ENCODE data around the gene CMIP. TPM values are rescaled to one million over a fixed set of nuclear protein-coding genes. Genes with fewer than 3 reads are reported as not detected.
"Not testable (repeated sequence)": the region's sequence is repeated elsewhere in the genome, so short reads cannot be mapped to it uniquely, and the experiment has no call there.

The CMIP gene
- total RNA-seq, 4 donors from 2014 or later = 15.5 to 65.9 (median 20.2) TPM

- Histone ChIP-seq H3K4me3 (replicated peaks in 1 of 3) (no peak overlapping the region), H3K36me3 (no peaks in the 10 kb centered on the region), H3K9me3 (no peaks in the 10 kb centered on the region), H3K27ac (no peak overlapping the region), H3K27me3 (no peaks in the 10 kb centered on the region), H3K4me1 (peaks cover 22 to 32% of the 10 kb centered on the region in 2 donors)
- 88 to 94% methylated on average over 10 of the region's 10 CpGs for WGBS, 2 donors
- no peak for DNase-seq
- TF ChIP-seq POLR2A (IDR thresholded peaks at IDR 0.05) (no peak), CTCF (IDR thresholded peaks at IDR 0.05) (no peak)
- intact Hi-C loops (cut with DNase I) = no loop called here
Measured at GRCh38 chr16:81524382-81524781, 79.8 kb downstream of the CMIP start.

GRCh38 chr16:81524885-81525284, 80.3 kb downstream of the CMIP start:
- H3K36me3 ChIP-seq; H3K9me3 ChIP-seq; H3K27me3 ChIP-seq; H3K4me3 ChIP-seq (replicated peaks in 1 of 3); intact Hi-C loops (cut with DNase I); H3K27ac ChIP-seq; DNase-seq: not testable (repeated sequence)
- peaks cover 22 to 30% of the 10 kb centered on the region in 2 donors for H3K4me1 ChIP-seq
- WGBS, 2 donors = 97 to 98% methylated on average over 4 of the region's 4 CpGs

- H3K27ac ChIP-seq = no peak overlapping the region
- intact Hi-C loops (cut with DNase I) = no loop called here
Measured at GRCh38 chr16:81526199-81526598, 81.6 kb downstream of the CMIP start.

GRCh38 chr16:81526935-81527334, 82.3 kb downstream of the CMIP start:
- intact Hi-C loops (cut with DNase I) = no loop called here
- no peak for DNase-seq
- TF ChIP-seq CTCF (IDR thresholded peaks at IDR 0.05) = no peak
- no peak for TF ChIP-seq POLR2A (IDR thresholded peaks at IDR 0.05)
- no peak overlapping the region for H3K4me3 ChIP-seq (replicated peaks in 1 of 3)
- no peaks in the 10 kb centered on the region for H3K27me3 ChIP-seq
- peaks cover 11 to 17% of the 10 kb centered on the region in 2 donors for H3K4me1 ChIP-seq
- H3K9me3 ChIP-seq = no peaks in the 10 kb centered on the region
- peak overlapping the region in 1 of 3 donors; percentile 4 for H3K27ac ChIP-seq
- no peaks in the 10 kb centered on the region for H3K36me3 ChIP-seq
- 43 to 51% methylated on average over 9 of the region's 9 CpGs for WGBS, 2 donors

More at GRCh38 chr16:81526199-81526598, 81.6 kb downstream of the CMIP start:
- Histone ChIP-seq H3K4me1 (peaks cover 18 to 24% of the 10 kb centered on the region in 2 donors), H3K4me3 (replicated peaks in 1 of 3) (no peak overlapping the region), H3K9me3 (no peaks in the 10 kb centered on the region), H3K27me3 (no peaks in the 10 kb centered on the region), H3K36me3 (no peaks in the 10 kb centered on the region)
- TF ChIP-seq POLR2A (IDR thresholded peaks at IDR 0.05) = no peak
- no peak for TF ChIP-seq CTCF (IDR thresholded peaks at IDR 0.05)
- 85 to 90% methylated on average over 4 of the region's 4 CpGs for WGBS, 2 donors
- DNase-seq = no peak

GRCh38 chr16:81527477-81528178, 83.0 kb downstream of the CMIP start:
- peaks cover 10 to 16% of the 10 kb centered on the region in 2 donors for H3K4me1 ChIP-seq
- no peak overlapping the region for H3K27ac ChIP-seq
- H3K27me3 ChIP-seq = no peaks in the 10 kb centered on the region
- no peak for TF ChIP-seq POLR2A (IDR thresholded peaks at IDR 0.05)
- TF ChIP-seq CTCF (IDR thresholded peaks at IDR 0.05) = no peak
- intact Hi-C loops (cut with DNase I) = no loop called here
- H3K36me3 ChIP-seq = no peaks in the 10 kb centered on the region
- DNase-seq = no peak
- no peaks in the 10 kb centered on the region for H3K9me3 ChIP-seq
- no peak overlapping the region for H3K4me3 ChIP-seq (replicated peaks in 1 of 3)
- WGBS, 2 donors = 93 to 95% methylated on average over 7 of the region's 7 CpGs

All from thyroid gland (tissue), 4 donors.